Brain microvascular endothelial cell (primary cell): ENCODE measurements around the gene SPATA1.

Experiments used
- DNase-seq: peaks from one replicate; pipeline ENCODE4 v3.0.0-alpha.2; 2020
- H3K27ac ChIP-seq: fragments of 250-450 bp; sonication (Bioruptor Pico); 2 replicates; pipeline ENCODE4 v1.5.1; 2020; ENCODE audit warnings: mild to moderate bottlenecking, moderate library complexity
- H3K27me3 ChIP-seq: fragments of 250-450 bp; sonication (Bioruptor Pico); replicated peaks from 2 replicates; pipeline ENCODE4 v1.5.1; 2020; ENCODE audit warnings: mild to moderate bottlenecking
- H3K36me3 ChIP-seq: fragments of 250-450 bp; sonication (Bioruptor Pico); replicated peaks from 2 replicates; pipeline ENCODE4 v1.5.1; 2020; ENCODE audit warnings: mild to moderate bottlenecking
- H3K4me3 ChIP-seq: 2 replicates; pipeline ENCODE4 v1.5.1; 2011; ENCODE audit warnings: low read depth, mild to moderate bottlenecking, control low read depth, low read length, moderate library complexity
- in situ Hi-C: cut with HindIII; loops from 2 replicates; pipeline ENCODE4 v1.10.0; 2017; ENCODE audit warnings: low sequenced_read_pairs, low pct_ligation_motif_present
- TF ChIP-seq, protein P1 (sequence below): IDR thresholded peaks from 2 replicates; pipeline ENCODE4 v1.5.1; 2011; ENCODE audit warnings: low read depth, mild to moderate bottlenecking, moderate library complexity, low read length, control low read depth, inconsistent platforms; ENCODE audit errors: missing control alignments

SPATA1 gene

DNA sequence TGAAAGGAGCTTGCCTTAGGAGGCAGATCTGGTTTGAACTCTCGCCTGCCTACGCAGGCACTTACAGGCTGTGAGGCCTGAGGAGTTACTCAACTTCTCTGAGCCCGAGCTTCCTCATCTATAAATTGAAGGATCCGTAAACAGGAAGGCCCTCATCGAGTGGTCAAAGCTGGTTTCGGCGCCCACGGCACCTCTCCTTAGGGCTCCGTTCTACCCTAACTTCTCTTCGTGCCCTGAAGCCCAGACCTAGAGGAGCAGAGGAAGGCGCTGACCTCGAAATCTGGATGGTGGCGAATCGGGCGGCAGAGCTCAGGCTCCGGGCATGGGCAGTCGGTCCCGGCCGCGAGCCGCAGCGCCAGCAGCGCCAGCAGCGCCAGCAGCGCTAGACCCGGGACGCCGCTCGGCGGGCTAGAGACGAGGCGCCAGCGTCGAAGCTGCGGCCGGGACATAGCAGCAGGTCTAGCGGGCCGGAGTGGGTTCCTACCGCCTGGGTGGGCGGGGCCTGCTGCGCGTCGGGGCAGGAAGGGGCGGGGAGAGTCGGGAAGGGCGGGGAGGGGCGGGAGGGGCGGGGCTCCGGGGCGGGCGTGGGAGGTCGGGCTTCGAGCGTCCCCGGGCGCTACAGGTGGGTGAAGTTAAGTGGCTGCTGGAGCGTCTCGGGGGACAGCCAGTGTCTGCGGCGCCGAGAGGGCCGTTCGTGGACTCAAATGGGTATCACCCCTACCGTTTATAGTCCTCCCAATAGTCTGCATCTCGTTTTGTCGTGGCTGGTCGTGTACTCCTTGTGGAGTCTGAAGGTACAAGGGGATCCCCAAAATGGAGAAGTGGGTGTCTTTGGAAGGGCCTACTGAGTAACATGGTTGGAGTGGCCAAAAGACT is 68.0 kb downstream of the SPATA1 start, which contains the start of gene CTBS:
Gene CTBS (minus strand): TSS at position 474 of the 876 bp plus-strand sequence. CDS start 25 bp downstream, at position 449.
- in situ Hi-C loops, result no loop called here
- DNase-seq, result peak; percentile 76
- Histone ChIP-seq H3K27ac (peak within 1 kb of the TSS; percentile 99), H3K27me3 (no peaks in the 10 kb centered on the region), H3K4me3 (peak within 1 kb of the TSS; percentile 65), H3K36me3 (peaks cover 2% of the 10 kb centered on the region)
- TF ChIP-seq, protein P1, sequence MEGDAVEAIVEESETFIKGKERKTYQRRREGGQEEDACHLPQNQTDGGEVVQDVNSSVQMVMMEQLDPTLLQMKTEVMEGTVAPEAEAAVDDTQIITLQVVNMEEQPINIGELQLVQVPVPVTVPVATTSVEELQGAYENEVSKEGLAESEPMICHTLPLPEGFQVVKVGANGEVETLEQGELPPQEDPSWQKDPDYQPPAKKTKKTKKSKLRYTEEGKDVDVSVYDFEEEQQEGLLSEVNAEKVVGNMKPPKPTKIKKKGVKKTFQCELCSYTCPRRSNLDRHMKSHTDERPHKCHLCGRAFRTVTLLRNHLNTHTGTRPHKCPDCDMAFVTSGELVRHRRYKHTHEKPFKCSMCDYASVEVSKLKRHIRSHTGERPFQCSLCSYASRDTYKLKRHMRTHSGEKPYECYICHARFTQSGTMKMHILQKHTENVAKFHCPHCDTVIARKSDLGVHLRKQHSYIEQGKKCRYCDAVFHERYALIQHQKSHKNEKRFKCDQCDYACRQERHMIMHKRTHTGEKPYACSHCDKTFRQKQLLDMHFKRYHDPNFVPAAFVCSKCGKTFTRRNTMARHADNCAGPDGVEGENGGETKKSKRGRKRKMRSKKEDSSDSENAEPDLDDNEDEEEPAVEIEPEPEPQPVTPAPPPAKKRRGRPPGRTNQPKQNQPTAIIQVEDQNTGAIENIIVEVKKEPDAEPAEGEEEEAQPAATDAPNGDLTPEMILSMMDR, result peak; percentile 3

DNA sequence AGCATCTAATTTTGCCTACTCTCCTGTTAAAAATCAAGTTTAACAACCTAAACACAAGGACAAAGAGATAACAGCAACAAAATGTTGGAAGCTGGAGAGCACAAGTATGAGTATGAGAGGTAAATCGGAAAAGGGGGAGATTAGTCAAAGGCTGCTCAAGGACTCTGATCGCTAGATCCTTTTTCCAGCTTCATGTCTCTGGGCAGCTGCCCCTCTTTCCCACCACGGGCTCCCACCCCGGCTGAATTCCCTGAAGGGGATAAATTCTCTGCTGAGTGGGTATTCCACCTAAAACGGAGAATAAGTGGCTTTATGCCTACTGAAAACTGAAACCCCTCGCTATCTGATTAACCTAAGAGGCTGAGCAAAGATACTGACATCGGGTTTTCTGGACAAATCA is 68.8 kb downstream of the SPATA1 start:
- TF ChIP-seq, protein P1, result no peak
- DNase-seq, result no peak
- Histone ChIP-seq H3K27ac (no peak overlapping the region), H3K36me3 (no peaks in the 10 kb centered on the region), H3K4me3 (peak overlapping the region; percentile 65), H3K27me3 (no peaks in the 10 kb centered on the region)
- in situ Hi-C loops, result no loop called here

DNA sequence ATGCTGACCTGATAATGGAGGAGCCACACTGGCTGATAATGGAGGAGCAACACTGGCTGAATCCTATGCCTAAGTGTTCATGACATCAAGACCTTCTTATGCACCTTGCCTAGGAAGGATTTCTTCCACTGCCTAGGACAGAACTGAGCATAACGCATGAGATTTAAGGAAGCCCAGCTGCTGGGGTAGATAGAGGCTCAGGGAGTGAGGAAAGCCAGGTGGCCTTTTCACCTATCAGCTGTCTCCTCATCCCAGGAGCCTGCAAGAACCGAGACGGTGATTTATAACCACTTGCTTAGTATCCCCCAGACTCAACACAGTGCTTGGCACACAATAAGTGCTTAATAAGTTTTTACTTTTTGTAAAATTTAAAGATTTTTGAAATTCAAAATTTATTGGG is 75.5 kb downstream of the SPATA1 start:
- Histone ChIP-seq H3K36me3 (no peaks in the 10 kb centered on the region), H3K4me3 (no peak overlapping the region), H3K27ac (no peak overlapping the region), H3K27me3 (no peaks in the 10 kb centered on the region)
- in situ Hi-C loops, result no loop called here
- TF ChIP-seq, protein P1, result no peak
- no peak for DNase-seq

DNA sequence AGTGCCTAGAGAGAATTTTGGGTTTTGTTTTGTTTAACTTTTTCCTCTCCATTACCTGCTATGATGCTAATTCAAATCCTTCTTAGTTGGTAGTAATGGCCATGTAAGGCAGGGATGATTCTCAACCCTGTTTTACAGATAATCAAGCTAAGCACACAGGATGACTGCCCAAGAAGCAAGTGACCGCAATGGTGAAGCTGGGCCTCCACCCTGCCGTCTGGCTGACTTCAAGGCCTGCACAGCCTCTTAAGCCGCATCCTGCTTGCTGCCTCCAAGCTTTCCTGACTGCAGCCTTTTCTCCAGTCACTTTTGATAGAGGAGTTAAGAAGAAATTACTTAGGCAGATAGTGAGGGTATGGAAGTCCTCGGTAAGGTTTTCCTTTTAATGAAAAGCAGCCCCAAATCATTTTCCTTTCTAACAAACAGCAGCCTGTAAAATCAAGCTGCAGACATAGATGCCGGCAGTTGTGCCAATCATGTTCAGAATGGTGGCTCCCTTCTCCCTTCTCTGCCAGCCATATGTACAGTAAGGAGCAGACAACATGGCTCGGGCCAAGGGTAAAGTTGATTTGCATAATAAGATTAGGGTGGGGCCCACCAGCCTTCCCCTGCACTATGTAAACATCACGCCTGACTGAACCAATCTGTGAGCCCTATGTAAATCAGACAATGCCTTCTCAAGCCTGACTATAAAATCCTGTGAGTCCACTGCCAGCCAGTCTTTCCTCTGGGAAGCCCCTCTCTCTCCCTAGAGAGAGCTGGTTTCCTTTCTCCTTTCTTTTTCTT is 76.8 kb downstream of the SPATA1 start:
- TF ChIP-seq, protein P1, result no peak
- Histone ChIP-seq H3K27me3 (no peaks in the 10 kb centered on the region), H3K36me3 (no peaks in the 10 kb centered on the region), H3K4me3 (no peak overlapping the region), H3K27ac (no peak overlapping the region)
- no peak for DNase-seq
- in situ Hi-C loops, result no loop called here

DNA sequence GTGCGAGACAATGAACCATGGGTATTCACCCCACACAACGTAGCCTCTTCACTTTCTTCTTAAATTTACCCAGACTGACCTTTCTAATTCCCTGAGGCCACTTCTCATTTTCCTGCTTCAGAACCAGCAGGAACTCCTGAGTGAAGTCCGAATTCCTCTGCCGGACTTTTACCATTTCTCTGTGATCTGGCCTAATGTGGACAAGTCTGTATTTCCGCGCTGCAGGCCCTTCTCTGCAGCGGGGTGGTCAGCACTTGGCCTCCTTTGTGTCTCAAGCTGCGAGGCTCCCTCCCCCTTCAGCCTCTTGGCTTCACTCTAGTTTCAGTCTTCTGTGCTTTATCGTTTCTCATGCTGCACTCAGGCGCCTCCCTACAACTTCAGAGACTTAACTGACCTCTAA is 77.5 kb downstream of the SPATA1 start:
- Histone ChIP-seq H3K27ac (no peak overlapping the region), H3K4me3 (no peak overlapping the region), H3K36me3 (no peaks in the 10 kb centered on the region), H3K27me3 (no peaks in the 10 kb centered on the region)
- DNase-seq, result no peak
- in situ Hi-C loops, result no loop called here
- TF ChIP-seq, protein P1, result no peak
